Hematopoietic multipotent progenitor cell (in vitro differentiated cells): ENCODE data around the gene SELPLG. TPM values are rescaled to one million over a fixed set of nuclear protein-coding genes. Genes with fewer than 3 reads are reported as not detected.
"Not testable (repeated sequence)": the region's sequence is repeated elsewhere in the genome, so short reads cannot be mapped to it uniquely, and the experiment has no call there.

ENCODE experiments used
- DNase-seq, 3 donors: peaks; one replicate each; pipeline ENCODE4 v3.0.0-alpha.2; 2011 to 2015; ENCODE audit warnings: low read depth in 2 of 3, low spot score in 2 of 3
- total RNA-seq: library from RNA; depleted of rRNA; stranded (reverse); fragments of >200 nt; gene quantifications from one replicate; pipeline ENCODE4 v1.2.3, GENCODE V29; 2012

SELPLG gene
- total RNA-seq, 1 donor, result 103 TPM

GRCh38 chr12:108594960-108595710, 38.6 kb downstream of the SELPLG start:
- DNase-seq, result no peak

GRCh38 chr12:108594323-108594903, 39.3 kb downstream of the SELPLG start:
- no peak for DNase-seq

- no peak for DNase-seq
These were observed 41.4 kb downstream of the SELPLG start for GRCh38 chr12:108592033-108592909.

GRCh38 chr12:108591267-108591980, 42.3 kb downstream of the SELPLG start:
- DNase-seq, result no peak

GRCh38 chr12:108590463-108590862, 43.2 kb downstream of the SELPLG start:
- DNase-seq, result not testable (repeated sequence)

- no peak for DNase-seq
These were observed 43.9 kb downstream of the SELPLG start for GRCh38 chr12:108589840-108590229.

GRCh38 chr12:108589028-108589839, 44.5 kb downstream of the SELPLG start:
- no peak for DNase-seq

GRCh38 chr12:108587826-108588225, 45.9 kb downstream of the SELPLG start:
- DNase-seq, result no peak

- DNase-seq, result no peak
These were observed 47.4 kb downstream of the SELPLG start for GRCh38 chr12:108586306-108586705.

GRCh38 chr12:108585864-108586263, 47.8 kb downstream of the SELPLG start:
- no peak for DNase-seq

- no peak for DNase-seq
These were observed 49.1 kb downstream of the SELPLG start for GRCh38 chr12:108584456-108585065.

GRCh38 chr12:108583991-108584390, 49.7 kb downstream of the SELPLG start:
- DNase-seq, result no peak

- no peak for DNase-seq
These were observed 50.5 kb downstream of the SELPLG start for GRCh38 chr12:108582978-108583770.

- DNase-seq, result no peak
These were observed 51.2 kb downstream of the SELPLG start for GRCh38 chr12:108582509-108582908.

- no peak for DNase-seq
These were observed 52.1 kb downstream of the SELPLG start for GRCh38 chr12:108581311-108582227.

- no peak for DNase-seq
These were observed 53.2 kb downstream of the SELPLG start for GRCh38 chr12:108580531-108580930.

GRCh38 chr12:108578813-108579212, 54.9 kb downstream of the SELPLG start:
- DNase-seq, result no peak

GRCh38 chr12:108578264-108578663, 55.4 kb downstream of the SELPLG start:
- DNase-seq, result no peak
